22Rv1 (cell line): ENCODE data around the gene SV2C.

Experiments used
- CTCF ChIP-seq: fragments of 450-650 bp; IDR thresholded peaks from 2 replicates; pipeline ENCODE4 v1.5.1; 2017; ENCODE audit warnings: mild to moderate bottlenecking
- ZFX ChIP-seq: fragments of 450-650 bp; IDR thresholded peaks from 2 replicates; pipeline ENCODE4 v1.6.1; 2017; ENCODE audit warnings: antibody characterized with exemption, borderline replicate concordance

- no peak for TF ChIP-seq CTCF
- no peak for TF ChIP-seq ZFX
Observed at GRCh38 chr5:76099286-76099702, 16.1 kb downstream of the SV2C start.
